GM19023 (cell line): Measurements from ENCODE around the gene ABCC10.
A peak's percentile ranks its signal among the peaks of the same experiment; 100 is the strongest.
"Not testable (repeated sequence)": the region's sequence is repeated elsewhere in the genome, so short reads cannot be mapped to it uniquely, and the experiment has no call there.

ENCODE experiments used
- ATAC-seq: cut with Tn5 transposase; IDR thresholded peaks from one replicate; pipeline ENCODE4 v1.9.1; 2021; ENCODE audit warnings: mild to moderate bottlenecking, moderate library complexity; ENCODE audit not compliant: unreplicated experiment

The ABCC10 gene

GRCh38 chr6:43444582-43444981, 17.2 kb downstream of the ABCC10 start:
- no peak for ATAC-seq

DNA sequence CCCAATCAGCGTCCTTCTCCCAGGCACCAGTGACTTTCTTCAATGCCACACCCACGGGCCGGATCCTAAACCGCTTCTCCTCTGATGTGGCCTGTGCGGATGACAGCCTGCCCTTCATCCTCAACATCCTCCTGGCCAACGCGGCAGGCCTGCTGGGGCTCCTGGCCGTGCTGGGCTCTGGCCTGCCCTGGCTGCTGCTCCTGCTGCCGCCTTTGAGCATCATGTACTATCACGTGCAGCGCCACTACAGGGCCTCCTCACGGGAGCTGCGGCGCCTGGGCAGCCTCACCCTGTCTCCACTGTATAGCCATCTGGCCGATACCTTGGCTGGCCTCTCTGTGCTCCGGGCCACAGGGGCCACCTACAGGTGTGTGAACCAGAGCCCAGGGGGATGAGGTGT, 18.2 kb downstream of the ABCC10 start:
- no peak for ATAC-seq

- no peak for ATAC-seq
Observed at GRCh38 chr6:43447604-43448003, 20.3 kb downstream of the ABCC10 start.

DNA sequence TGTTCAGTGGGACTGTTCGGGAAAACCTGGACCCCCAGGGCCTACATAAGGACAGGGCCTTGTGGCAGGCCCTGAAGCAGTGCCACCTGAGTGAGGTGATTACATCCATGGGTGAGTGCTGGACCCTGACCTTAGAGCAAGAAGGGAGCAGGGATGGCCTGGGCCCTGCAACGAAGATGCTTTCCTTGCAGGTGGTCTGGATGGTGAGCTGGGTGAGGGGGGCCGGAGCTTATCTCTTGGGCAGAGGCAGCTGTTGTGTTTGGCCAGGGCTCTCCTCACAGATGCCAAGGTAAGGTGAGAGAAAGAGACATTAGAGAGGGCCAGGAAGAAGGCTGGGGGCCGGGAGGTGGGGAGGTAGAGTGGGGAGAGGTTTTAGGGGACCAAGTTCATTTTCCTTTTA, 21.6 kb downstream of the ABCC10 start:
- no peak for ATAC-seq

GRCh38 chr6:43450699-43451131, 23.4 kb downstream of the ABCC10 start:
- ATAC-seq = no peak

GRCh38 chr6:43451348-43451747, 24.0 kb downstream of the ABCC10 start:
- ATAC-seq = no peak

GRCh38 chr6:43451939-43452338, 24.6 kb downstream of the ABCC10 start:
- ATAC-seq = no peak

GRCh38 chr6:43452896-43453295, 25.6 kb downstream of the ABCC10 start:
- no peak for ATAC-seq

GRCh38 chr6:43453831-43454230, 26.5 kb downstream of the ABCC10 start:
- no peak for ATAC-seq

GRCh38 chr6:43454290-43454695, 27.0 kb downstream of the ABCC10 start:
- peak; percentile 49 for ATAC-seq

DNA sequence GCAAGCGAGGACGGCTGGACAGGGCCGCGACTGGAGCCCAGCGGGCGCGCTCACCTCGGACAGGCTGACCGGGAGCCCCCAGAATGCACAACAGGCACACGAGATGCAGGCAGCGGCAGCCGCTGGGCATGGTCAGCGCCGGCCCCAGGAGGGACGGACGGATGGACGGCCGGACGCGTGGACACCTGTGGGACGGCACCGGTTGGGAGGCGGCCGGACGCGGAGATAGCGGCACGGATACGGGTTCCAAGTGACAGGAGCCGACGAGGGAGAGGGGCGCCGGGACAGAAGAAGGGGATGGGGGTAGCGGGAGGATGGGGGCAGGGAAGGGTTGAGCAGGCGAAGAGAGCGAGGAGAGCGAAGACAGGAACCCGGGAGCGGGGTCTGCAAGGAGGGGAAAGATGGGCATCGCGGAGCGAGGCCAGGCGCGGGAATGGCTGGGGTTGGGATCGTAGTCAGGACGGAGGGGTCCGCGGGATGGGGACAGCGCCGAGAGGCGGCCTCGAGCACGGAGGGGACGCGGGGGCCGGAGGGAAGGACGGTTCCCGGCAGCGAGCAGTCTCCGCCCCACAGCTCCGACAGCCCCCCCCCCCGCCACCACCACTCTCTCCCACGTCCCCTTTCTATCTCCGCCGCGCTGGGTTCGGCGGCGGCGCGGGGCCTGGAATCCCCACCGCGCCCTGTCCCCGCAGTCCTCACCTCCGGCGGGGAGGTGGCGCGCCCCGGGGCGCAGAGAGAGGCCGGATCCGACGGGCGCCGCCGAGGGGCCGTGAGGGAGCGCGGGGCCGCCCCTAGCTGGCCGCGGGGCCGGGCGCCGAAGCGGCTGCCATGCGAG, 27.6 kb downstream of the ABCC10 start:
- peak; percentile 19 for ATAC-seq

DNA sequence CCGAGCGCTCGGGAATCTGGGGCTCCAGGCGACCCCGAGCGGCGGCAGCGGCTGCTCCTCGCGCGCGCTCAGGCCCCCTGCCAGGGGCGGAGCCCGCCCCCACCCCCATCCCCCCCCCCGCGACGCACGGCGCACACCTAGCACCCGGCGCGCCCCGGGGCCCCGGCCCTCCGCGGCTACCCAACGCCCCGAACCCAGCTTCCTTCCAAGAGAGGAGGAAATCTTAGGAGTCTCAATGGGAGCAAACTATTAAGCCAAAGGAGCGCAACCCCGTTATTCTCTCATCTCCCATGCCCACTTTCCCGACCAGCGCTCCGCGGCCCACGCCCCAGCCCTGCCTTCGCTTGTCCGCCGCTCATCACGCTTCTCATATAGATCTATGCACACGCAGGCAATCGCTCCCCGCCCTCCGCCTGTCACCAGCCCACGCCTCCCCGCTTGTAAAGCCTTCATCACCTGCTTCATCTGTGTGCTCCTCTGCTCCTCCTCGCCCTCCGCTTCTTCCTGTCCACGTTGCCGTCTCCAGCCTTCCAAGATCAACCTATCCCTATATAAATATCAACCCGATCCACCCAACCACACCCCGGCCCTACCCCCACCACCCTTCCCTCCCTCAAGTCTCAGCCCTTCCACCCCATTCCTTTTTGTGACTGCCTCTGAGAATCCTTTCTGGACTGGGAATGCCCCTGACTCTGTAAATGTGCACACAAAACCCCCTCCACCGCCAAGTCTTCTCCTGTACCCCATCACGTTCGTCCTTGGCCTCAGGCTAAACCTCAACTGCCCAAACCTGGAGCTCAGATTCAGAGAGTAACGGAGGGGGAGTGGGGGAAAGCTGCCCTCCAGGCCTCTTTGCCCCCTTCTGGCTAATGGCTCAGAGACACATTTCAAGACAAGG, 28.4 kb downstream of the ABCC10 start, which contains the start of gene DLK2:
DLK2 (minus strand) TSS at position 18 of the 898 bp plus-strand sequence. CDS start 723 bp downstream, outside the sequence.
- ATAC-seq = no peak

GRCh38 chr6:43457643-43458042, 30.3 kb downstream of the ABCC10 start:
- no peak for ATAC-seq

DNA sequence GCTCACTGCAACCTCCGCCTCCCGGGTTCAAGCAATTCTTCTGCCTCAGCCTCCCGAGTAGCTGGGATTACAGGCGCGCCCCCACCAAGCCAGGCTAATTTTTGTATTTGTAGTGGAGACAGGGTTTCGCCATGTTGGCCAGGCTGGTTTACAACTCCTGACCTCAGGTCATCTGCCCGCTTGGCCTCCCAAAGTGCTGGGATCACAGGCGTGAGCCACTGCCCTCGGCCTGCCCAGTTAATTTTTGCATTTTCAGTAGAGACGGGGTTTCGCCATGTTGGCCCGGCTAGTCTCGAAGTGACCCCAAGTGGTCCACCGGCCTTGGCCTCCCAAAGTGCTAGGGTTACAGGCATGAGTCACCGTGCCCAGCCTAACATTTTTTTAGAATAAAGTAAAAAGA, 30.8 kb downstream of the ABCC10 start:
- ATAC-seq = not testable (repeated sequence)

- no peak for ATAC-seq
Observed at GRCh38 chr6:43459535-43459934, 32.2 kb downstream of the ABCC10 start.

- no peak for ATAC-seq
Observed at GRCh38 chr6:43460032-43460431, 32.7 kb downstream of the ABCC10 start.

DNA sequence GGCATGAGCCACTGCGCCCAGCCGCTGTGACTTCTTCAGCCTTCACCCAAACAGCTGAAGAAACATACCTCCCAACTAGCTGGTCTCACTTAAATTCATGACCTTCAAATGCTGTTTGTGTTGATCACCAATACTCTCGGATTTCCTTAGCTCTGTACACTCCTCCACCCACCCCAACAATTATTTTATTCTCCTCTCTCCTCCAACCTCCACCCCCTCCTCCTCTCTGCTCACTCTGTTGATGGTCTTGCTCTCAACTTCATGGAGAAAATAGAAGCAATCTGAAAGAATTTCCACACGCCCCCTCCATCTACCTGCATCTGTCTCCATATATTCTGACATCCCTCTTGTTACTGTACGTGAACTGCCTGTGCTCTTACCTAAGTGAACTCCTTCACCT, 34.6 kb downstream of the ABCC10 start:
- no peak for ATAC-seq

- ATAC-seq = no peak
Observed at GRCh38 chr6:43464337-43464736, 37.0 kb downstream of the ABCC10 start.

GRCh38 chr6:43465948-43466347, 38.6 kb downstream of the ABCC10 start:
- no peak for ATAC-seq

DNA sequence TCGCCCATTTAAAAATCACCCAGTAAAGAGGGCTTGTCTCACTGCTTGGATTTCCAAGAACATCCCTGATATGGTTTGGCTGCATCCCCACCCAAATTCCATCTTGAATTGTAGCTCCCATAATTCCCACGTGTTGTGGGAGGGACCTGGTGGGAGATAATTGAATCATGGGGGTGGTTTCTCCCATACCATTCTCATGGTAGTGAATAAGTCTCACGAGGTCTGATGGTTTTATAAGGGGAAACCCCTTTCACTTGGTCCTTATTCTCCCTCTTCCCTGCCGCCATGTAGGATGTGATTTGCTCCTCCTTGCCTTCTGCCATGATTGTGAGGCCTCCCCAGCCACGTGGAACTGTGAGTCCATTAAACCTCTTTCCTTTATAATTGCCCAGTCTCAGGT, 39.9 kb downstream of the ABCC10 start:
- ATAC-seq = not testable (repeated sequence)

DNA sequence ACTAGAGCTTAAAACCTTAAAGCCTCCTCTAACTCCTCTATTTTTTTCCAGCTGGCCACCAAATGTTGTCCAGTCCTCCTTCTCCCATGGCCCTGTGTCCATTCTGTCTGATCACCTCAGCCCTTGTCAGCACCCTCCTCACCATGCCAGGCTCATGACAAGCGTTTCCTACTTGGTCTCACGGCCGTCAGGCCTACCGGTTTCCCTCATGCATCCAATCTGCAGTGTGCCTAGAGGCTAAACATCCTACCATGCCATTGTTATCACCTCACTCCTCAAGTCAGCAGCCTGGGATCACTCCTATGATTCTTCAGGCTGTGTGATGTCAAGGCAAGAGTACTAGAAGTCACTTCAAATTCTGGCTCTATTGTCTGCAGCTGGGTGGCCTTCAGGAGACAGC, 40.4 kb downstream of the ABCC10 start:
- ATAC-seq = no peak

GRCh38 chr6:43468240-43468639, 40.9 kb downstream of the ABCC10 start:
- ATAC-seq = no peak
